ENCODE data around the gene VPS13A.

The VPS13A gene

DNA sequence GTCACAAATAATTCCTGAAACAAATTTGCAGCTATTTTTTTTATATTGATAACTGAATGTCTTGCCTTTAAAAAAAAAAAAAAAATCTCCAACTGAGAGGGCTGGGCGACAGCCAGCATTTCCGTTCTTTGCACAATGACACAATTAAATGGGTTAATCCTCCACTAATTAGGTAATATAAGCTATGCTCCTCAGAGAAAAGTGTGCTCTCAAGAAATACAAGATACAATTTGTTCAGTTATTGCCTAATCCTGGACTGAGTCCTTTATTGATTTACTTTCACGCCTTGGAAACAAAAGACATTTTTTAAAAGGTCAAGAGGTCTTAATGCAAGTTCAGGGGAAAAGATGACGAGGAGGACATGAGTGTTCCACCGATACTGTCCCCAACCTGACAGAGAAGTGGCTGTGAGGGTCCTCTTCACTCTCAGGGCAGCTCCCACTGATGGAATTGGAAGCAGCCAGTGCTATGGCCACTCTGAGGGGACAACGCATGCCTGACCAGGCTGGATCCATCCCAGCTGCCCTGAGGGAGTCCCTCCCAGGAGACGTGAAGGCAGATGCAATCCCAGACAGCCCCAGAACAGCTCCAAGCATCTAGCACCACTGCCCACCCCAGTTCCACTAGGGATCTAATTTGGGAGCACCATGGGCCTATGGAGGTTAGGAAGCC lies 250.1 kb downstream of the VPS13A start (continued):
- TF ChIP-seq, protein P1, sequence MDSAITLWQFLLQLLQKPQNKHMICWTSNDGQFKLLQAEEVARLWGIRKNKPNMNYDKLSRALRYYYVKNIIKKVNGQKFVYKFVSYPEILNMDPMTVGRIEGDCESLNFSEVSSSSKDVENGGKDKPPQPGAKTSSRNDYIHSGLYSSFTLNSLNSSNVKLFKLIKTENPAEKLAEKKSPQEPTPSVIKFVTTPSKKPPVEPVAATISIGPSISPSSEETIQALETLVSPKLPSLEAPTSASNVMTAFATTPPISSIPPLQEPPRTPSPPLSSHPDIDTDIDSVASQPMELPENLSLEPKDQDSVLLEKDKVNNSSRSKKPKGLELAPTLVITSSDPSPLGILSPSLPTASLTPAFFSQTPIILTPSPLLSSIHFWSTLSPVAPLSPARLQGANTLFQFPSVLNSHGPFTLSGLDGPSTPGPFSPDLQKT (IDR thresholded peaks at IDR 0.05; ENCODE audit: borderline replicate concordance, low read depth, low read length) = no peak
- no peak for TF ChIP-seq ZNF266 (tag by site-specific recombination; IDR thresholded peaks at IDR 0.05; ENCODE audit: low read depth)
- TF ChIP-seq ZNF48 (tag by site-specific recombination; IDR thresholded peaks at IDR 0.05) = no peak

DNA sequence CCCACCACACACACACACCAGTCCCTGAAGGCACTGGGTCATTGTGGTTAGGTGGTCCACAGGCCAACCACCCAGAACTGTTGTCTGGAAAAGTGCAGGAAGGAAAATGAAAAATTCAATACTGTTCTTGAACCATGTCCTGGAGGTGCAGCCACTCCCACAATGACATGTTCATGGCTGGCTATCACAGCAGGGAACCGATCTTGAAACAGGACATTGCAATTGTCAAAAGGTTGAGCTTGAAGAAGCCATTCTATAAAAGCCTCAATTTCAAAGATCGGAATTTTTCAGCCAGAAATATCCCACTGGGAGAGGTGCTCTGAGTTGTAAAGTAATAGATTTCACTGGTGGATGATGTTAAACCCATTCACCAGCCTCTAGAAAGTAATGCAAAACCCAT lies 252.6 kb downstream of the VPS13A start:
- TF ChIP-seq BCL11A (tag by site-specific recombination; IDR thresholded peaks at IDR 0.05; ENCODE audit: low read depth) (no peak), SP3 (tag by site-specific recombination; IDR thresholded peaks at IDR 0.05) (no peak), ZNF2 (tag by site-specific recombination; IDR thresholded peaks at IDR 0.05) (no peak), ZNF843 (tag by site-specific recombination; IDR thresholded peaks at IDR 0.05) (no peak), ZNF404 (tag by site-specific recombination; IDR thresholded peaks at IDR 0.05) (no peak), ZBTB48 (tag by site-specific recombination; IDR thresholded peaks at IDR 0.05) (no peak), ZSCAN23 (tag by site-specific recombination; IDR thresholded peaks at IDR 0.05) (no peak), ZNF837 (tag by site-specific recombination; IDR thresholded peaks at IDR 0.05) (no peak), ZNF521 (tag by site-specific recombination; IDR thresholded peaks at IDR 0.05) (no peak), ZNF10 (tag by site-specific recombination; IDR thresholded peaks at IDR 0.05) (no peak), ZNF510 (tag by site-specific recombination; IDR thresholded peaks at IDR 0.05; ENCODE audit: insufficient replicate concordance) (no peak), ZNF623 (tag by site-specific recombination; IDR thresholded peaks at IDR 0.05) (no peak)
- TF ChIP-seq, protein P2, sequence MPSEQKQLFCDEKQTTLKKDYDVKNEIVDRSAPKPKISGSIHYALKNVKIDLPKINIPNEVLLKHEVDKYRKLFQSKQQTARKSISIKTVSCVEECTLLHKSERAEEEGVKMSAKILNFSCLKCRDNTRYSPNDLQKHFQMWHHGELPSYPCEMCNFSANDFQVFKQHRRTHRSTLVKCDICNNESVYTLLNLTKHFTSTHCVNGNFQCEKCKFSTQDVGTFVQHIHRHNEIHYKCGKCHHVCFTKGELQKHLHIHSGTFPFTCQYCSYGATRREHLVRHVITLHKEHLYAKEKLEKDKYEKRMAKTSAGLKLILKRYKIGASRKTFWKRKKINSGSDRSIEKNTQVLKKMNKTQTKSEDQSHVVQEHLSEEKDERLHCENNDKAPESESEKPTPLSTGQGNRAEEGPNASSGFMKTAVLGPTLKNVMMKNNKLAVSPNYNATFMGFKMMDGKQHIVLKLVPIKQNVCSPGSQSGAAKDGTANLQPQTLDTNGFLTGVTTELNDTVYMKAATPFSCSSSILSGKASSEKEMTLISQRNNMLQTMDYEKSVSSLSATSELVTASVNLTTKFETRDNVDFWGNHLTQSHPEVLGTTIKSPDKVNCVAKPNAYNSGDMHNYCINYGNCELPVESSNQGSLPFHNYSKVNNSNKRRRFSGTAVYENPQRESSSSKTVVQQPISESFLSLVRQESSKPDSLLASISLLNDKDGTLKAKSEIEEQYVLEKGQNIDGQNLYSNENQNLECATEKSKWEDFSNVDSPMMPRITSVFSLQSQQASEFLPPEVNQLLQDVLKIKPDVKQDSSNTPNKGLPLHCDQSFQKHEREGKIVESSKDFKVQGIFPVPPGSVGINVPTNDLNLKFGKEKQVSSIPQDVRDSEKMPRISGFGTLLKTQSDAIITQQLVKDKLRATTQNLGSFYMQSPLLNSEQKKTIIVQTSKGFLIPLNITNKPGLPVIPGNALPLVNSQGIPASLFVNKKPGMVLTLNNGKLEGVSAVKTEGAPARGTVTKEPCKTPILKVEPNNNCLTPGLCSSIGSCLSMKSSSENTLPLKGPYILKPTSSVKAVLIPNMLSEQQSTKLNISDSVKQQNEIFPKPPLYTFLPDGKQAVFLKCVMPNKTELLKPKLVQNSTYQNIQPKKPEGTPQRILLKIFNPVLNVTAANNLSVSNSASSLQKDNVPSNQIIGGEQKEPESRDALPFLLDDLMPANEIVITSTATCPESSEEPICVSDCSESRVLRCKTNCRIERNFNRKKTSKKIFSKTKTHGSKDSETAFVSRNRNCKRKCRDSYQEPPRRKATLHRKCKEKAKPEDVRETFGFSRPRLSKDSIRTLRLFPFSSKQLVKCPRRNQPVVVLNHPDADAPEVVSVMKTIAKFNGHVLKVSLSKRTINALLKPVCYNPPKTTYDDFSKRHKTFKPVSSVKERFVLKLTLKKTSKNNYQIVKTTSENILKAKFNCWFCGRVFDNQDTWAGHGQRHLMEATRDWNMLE (tag by site-specific recombination; conservative IDR thresholded peaks at IDR 0.05; ENCODE audit: low read depth) = no peak
- TF ChIP-seq, protein P3, sequence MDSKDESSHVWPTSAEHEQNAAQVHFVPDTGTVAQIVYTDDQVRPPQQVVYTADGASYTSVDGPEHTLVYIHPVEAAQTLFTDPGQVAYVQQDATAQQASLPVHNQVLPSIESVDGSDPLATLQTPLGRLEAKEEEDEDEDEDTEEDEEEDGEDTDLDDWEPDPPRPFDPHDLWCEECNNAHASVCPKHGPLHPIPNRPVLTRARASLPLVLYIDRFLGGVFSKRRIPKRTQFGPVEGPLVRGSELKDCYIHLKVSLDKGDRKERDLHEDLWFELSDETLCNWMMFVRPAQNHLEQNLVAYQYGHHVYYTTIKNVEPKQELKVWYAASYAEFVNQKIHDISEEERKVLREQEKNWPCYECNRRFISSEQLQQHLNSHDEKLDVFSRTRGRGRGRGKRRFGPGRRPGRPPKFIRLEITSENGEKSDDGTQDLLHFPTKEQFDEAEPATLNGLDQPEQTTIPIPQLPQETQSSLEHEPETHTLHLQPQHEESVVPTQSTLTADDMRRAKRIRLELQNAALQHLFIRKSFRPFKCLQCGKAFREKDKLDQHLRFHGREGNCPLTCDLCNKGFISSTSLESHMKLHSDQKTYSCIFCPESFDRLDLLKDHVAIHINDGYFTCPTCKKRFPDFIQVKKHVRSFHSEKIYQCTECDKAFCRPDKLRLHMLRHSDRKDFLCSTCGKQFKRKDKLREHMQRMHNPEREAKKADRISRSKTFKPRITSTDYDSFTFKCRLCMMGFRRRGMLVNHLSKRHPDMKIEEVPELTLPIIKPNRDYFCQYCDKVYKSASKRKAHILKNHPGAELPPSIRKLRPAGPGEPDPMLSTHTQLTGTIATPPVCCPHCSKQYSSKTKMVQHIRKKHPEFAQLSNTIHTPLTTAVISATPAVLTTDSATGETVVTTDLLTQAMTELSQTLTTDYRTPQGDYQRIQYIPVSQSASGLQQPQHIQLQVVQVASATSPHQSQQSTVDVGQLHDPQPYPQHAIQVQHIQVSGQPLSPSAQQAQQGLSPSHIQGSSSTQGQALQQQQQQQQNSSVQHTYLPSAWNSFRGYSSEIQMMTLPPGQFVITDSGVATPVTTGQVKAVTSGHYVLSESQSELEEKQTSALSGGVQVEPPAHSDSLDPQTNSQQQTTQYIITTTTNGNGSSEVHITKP (tag by site-specific recombination; IDR thresholded peaks at IDR 0.05) = no peak
- ChIA-PET CTCF (interaction anchor here (1.9 kb wide), 1 partner anchor 27 kb away, joined by 13 read pairs; no protein-coding TSS in a partner anchor), POLR2A (no interaction called here)
- H3K36me3 ChIP-seq (ENCODE audit: control insufficient read depth in 2 of 2, insufficient read depth in 1 of 2, low read length in 2 of 2) = no peaks in the 10 kb centered on the region
- H3K27ac ChIP-seq (ENCODE audit: extremely low read depth, low read depth, low read length) = no peak overlapping the region
- no peaks in the 10 kb centered on the region for H3K9me3 ChIP-seq (ENCODE audit: control insufficient read depth, insufficient read depth, low read depth, low read length)
- no peaks in the 10 kb centered on the region for H3K4me1 ChIP-seq (ENCODE audit: control insufficient read depth, insufficient read depth, low read length)
- no peak overlapping the region for H3K4me3 ChIP-seq (ENCODE audit: low read depth, low read length)

Measured in HEK293 (cell line).